Vagina (tissue), 2 donors: ENCODE results near the gene CELA2B. TPM values are rescaled to one million over a fixed set of nuclear protein-coding genes. Genes with fewer than 3 reads are reported as not detected.
"Not testable (repeated sequence)": the region's sequence is repeated elsewhere in the genome, so short reads cannot be mapped to it uniquely, and the experiment has no call there.

ENCODE experiments used
- DNase-seq, 2 donors: peaks; one replicate each; pipeline ENCODE4 v3.0.0-alpha.2; 2017; ENCODE audit errors: extremely low spot score in 2 of 2
- H3K27ac ChIP-seq: fragments of 200-600 bp; sonication (generic); one replicate; pipeline ENCODE4 v1.5.1; 2019
- H3K27me3 ChIP-seq: fragments of 200-600 bp; sonication (generic); one replicate; pipeline ENCODE4 v1.5.1; 2019
- H3K36me3 ChIP-seq, 2 donors: fragments of 200-600 bp; sonication (generic); one replicate each; pipeline ENCODE4 v1.5.1; 2017 to 2019
- H3K4me1 ChIP-seq: fragments of 200-600 bp; sonication (generic); one replicate; pipeline ENCODE4 v1.5.1; 2019
- H3K4me3 ChIP-seq, 2 donors: fragments of 200-600 bp; sonication (generic); 1 replicate in 1 of 2; 2 replicates in 1 of 2; pipeline ENCODE4 v1.5.1; 2016 to 2019
- H3K9me3 ChIP-seq: fragments of 200-600 bp; sonication (generic); one replicate; pipeline ENCODE4 v1.5.1; 2019
- POLR2A ChIP-seq, 2 donors: fragments of 450-650 bp; IDR thresholded peaks; one replicate each; pipeline ENCODE4 v1.6.1; 2017; ENCODE audit warnings: antibody characterized with exemption in 2 of 2, mild to moderate bottlenecking in 2 of 2, moderate library complexity in 2 of 2
- POLR2AphosphoS5 ChIP-seq, 2 donors: sonication (generic); formaldehyde crosslinking; IDR thresholded peaks; one replicate each; pipeline ENCODE4 v1.9.0; 2017; ENCODE audit warnings: antibody characterized with exemption in 2 of 2, mild to moderate bottlenecking in 2 of 2, low read depth in 1 of 2; ENCODE audit not compliant: insufficient read depth in 1 of 2
- intact Hi-C: fragments of 100-400 bp; cut with DNase I; formaldehyde crosslinking; loops from one replicate; pipeline ENCODE4 v1.15.1; 2023
- total RNA-seq: library from RNA; depleted of rRNA; stranded (reverse); fragments of >200 nt; gene quantifications from one replicate; pipeline ENCODE4 v1.2.3, GENCODE V29; 2016
- TF ChIP-seq, protein P1 (sequence below), 3 experiments: fragments of 450-650 bp in 2 of 3; fragments of 200-600 bp in 1 of 3; sonication (generic) in 1 of 3; IDR thresholded peaks; one replicate each; pipeline ENCODE4 v1.5.1; 2017 to 2019; ENCODE audit warnings: antibody characterized with exemption in 3 of 3, mild to moderate bottlenecking in 2 of 3, moderate library complexity in 2 of 3

Gene CELA2B
- total RNA-seq, 1 donor from 2014 or later = not detected

DNA sequence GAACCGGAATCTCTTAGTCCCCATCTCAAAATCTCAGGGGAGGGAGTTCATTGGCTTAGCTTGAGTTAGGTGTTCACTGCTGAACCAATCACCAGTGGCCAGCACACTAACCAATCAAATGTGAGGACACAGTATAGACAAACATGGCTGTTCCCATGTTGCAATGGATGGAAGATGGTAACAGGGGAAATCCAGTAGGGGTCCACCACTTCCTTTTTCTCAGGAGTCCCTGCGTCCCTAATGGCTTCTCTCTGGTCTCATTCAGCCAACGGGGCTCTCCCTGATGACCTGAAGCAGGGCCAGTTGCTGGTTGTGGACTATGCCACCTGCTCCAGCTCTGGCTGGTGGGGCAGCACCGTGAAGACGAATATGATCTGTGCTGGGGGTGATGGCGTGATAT, 9.7 kb downstream of the CELA2B start:
- DNase-seq = no peak
- intact Hi-C loops = loop anchor here (5.0 kb wide), 1 partner anchor 1913 kb away; no protein-coding TSS in a partner anchor
- no peaks in the 10 kb centered on the region for H3K36me3 ChIP-seq
- no peak overlapping the region for H3K4me3 ChIP-seq
- H3K27ac ChIP-seq = no peak overlapping the region
- no peaks in the 10 kb centered on the region for H3K4me1 ChIP-seq
- no peak for TF ChIP-seq POLR2AphosphoS5 (IDR thresholded peaks at IDR 0.05; ENCODE audit: insufficient read depth in 1 of 2, low read depth in 1 of 2)
- TF ChIP-seq, protein P1, sequence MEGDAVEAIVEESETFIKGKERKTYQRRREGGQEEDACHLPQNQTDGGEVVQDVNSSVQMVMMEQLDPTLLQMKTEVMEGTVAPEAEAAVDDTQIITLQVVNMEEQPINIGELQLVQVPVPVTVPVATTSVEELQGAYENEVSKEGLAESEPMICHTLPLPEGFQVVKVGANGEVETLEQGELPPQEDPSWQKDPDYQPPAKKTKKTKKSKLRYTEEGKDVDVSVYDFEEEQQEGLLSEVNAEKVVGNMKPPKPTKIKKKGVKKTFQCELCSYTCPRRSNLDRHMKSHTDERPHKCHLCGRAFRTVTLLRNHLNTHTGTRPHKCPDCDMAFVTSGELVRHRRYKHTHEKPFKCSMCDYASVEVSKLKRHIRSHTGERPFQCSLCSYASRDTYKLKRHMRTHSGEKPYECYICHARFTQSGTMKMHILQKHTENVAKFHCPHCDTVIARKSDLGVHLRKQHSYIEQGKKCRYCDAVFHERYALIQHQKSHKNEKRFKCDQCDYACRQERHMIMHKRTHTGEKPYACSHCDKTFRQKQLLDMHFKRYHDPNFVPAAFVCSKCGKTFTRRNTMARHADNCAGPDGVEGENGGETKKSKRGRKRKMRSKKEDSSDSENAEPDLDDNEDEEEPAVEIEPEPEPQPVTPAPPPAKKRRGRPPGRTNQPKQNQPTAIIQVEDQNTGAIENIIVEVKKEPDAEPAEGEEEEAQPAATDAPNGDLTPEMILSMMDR (IDR thresholded peaks at IDR 0.05) = no peak
- no peaks in the 10 kb centered on the region for H3K9me3 ChIP-seq
- H3K27me3 ChIP-seq = no peaks in the 10 kb centered on the region

DNA sequence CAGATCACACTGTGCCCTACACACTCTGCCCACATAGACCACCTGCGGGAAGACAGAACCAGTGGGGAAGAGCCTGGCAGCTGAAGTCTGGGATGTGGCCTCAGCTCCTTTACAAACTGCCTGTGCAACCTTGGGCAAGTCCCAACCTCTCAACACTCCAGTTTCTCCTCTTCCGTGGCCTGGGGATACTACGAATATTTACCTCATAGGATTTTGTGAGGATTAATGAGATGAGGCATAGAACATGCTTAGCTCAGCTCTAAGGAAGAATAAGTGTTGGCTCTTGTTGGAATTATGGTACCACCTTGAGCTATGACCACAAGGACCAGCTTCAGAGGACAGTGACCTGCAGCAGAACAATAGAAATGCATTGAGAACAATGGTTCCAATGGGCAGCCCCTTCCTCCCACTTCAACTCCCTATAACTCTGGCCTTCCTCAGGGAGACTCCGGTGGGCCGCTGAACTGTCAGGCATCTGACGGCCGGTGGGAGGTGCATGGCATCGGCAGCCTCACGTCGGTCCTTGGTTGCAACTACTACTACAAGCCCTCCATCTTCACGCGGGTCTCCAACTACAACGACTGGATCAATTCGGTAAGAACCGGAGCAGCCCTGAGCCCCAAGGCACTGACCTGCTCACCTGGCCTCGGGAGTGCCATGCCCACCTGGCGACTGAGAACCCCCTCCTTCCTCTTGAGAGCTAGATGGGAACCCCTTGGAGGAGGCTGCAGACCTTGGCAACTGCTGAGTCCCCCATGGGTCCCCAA, 11.1 kb downstream of the CELA2B start:
- not testable (repeated sequence) for H3K27me3 ChIP-seq, H3K9me3 ChIP-seq, H3K4me1 ChIP-seq, H3K27ac ChIP-seq, H3K4me3 ChIP-seq, H3K36me3 ChIP-seq, DNase-seq
- intact Hi-C loops = loop anchor here (5.0 kb wide), 1 partner anchor 1915 kb away; no protein-coding TSS in a partner anchor
- TF ChIP-seq POLR2AphosphoS5 (IDR thresholded peaks at IDR 0.05; ENCODE audit: insufficient read depth in 1 of 2, low read depth in 1 of 2) = peak in 1 of 2 donors; percentile 17

DNA sequence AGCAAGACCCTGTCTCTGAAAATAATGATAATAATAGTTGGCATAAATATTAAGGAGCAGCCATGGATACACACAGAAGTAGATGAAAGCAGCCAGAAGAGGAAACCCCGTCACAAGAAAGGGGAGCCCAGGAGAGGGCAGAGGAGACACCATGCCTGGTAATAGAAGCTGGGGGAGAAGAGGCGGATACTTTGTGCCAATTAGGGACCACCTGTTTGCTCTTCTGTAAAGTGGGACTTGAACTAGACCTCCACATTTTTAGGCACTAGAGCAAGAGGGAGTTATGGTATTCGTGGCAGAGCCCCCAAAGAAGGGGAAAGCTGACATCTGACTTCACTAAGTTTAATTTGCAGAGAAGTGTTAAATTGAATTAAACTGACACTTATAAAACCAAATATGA, 12.5 kb downstream of the CELA2B start:
- Histone ChIP-seq H3K36me3 (no peaks in the 10 kb centered on the region), H3K9me3 (no peaks in the 10 kb centered on the region), H3K27ac (no peak overlapping the region), H3K27me3 (no peaks in the 10 kb centered on the region), H3K4me1 (no peaks in the 10 kb centered on the region), H3K4me3 (no peak overlapping the region)
- TF ChIP-seq POLR2A (IDR thresholded peaks at IDR 0.05) (no peak), POLR2AphosphoS5 (IDR thresholded peaks at IDR 0.05; ENCODE audit: insufficient read depth in 1 of 2, low read depth in 1 of 2) (no peak)
- TF ChIP-seq, protein P1 (IDR thresholded peaks at IDR 0.05) = no peak
- intact Hi-C loops = loop anchor here (5.0 kb wide), 1 partner anchor 1916 kb away; no protein-coding TSS in a partner anchor
- no peak for DNase-seq

DNA sequence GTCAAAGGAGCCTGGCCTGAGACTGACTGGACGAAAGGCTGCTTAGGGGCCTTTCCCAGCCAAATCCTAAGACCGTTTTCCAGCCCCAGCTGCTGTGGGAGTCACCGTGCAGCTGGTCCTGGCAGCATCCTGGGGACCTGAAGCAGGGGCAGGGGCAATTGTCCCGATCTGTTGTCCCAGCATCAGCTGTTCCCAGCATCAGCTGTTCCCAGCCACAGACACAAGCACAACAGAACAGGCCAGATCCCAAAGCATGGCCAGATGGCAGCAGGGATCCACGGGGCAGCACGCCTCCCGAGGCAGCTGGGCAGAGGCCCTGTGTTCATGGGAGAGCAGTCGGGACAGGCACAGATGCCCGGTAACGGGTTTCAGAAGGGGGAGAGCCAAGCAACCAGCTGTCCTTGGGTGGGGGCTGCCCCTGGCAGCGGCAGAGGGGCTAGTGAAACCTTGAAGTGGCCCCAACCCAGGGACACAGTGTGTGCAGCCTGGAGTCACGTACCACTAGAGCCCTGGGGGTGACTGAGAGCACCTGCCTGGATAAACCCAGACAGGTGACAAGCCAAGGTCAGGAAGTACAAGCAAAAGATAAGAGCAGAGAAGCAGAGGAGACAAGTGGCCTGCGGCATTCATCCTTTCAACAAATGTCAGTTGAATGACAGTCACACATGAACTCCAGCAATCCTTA, 13.3 kb downstream of the CELA2B start:
- DNase-seq = no peak
- H3K4me1 ChIP-seq = no peaks in the 10 kb centered on the region
- intact Hi-C loops = loop anchor here (5.0 kb wide), 1 partner anchor 1917 kb away; no protein-coding TSS in a partner anchor
- H3K36me3 ChIP-seq = peaks cover 0 to 7% of the 10 kb centered on the region in 2 donors
- no peak overlapping the region for H3K4me3 ChIP-seq
- no peaks in the 10 kb centered on the region for H3K27me3 ChIP-seq
- H3K9me3 ChIP-seq = no peaks in the 10 kb centered on the region
- no peak overlapping the region for H3K27ac ChIP-seq
- TF ChIP-seq POLR2A (IDR thresholded peaks at IDR 0.05) = no peak
- TF ChIP-seq, protein P1 (IDR thresholded peaks at IDR 0.05) = no peak
- no peak for TF ChIP-seq POLR2AphosphoS5 (IDR thresholded peaks at IDR 0.05; ENCODE audit: insufficient read depth in 1 of 2, low read depth in 1 of 2)

DNA sequence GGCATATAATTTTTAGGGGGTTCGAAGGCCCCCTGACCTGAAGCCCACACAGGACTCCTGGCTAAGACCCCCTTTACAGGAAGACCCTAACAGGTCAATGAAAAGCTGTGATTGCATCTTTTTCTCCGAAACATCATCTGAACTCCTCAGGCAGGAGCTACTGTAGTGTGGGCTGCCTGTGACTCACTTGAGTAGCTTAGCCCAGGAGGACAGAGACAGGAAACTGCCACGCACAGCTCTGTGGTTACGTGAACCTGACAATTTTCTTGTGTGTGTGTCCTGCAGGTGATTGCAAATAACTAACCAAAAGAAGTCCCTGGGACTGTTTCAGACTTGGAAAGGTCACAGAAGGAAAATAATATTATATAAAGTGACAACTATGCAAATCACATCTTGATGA, 15.1 kb downstream of the CELA2B start:
- H3K4me1 ChIP-seq, H3K9me3 ChIP-seq, H3K4me3 ChIP-seq, intact Hi-C loops, H3K27ac ChIP-seq, H3K27me3 ChIP-seq, DNase-seq: not testable (repeated sequence)
- H3K36me3 ChIP-seq = peaks cover 0 to 14% of the 10 kb centered on the region in 2 donors

DNA sequence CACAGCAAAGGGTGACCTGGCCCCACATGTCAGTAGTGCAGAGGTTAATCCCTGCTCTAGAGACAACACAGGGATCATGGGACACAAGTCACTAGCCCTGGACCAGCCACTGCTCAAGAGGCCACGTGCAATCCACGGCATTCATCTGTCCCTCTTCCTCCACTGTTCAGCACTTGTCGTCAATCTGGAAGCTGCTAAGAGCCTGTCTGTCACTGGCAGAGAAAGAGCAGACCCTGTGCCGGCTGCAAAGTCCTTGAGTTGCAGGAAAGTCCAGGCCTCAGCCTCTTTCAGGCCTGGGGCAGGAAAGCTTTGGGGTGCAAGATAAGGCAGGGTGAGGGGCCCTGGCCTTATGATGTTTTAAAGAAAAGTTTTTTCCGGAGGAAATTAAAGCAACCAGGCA, 16.7 kb downstream of the CELA2B start:
- Histone ChIP-seq H3K36me3 (peaks cover 0 to 14% of the 10 kb centered on the region in 2 donors), H3K27ac (no peak overlapping the region), H3K4me1 (no peaks in the 10 kb centered on the region), H3K4me3 (no peak overlapping the region), H3K9me3 (no peaks in the 10 kb centered on the region), H3K27me3 (no peaks in the 10 kb centered on the region)
- TF ChIP-seq POLR2A (IDR thresholded peaks at IDR 0.05) = no peak
- no peak for TF ChIP-seq POLR2AphosphoS5 (IDR thresholded peaks at IDR 0.05; ENCODE audit: insufficient read depth in 1 of 2, low read depth in 1 of 2)
- TF ChIP-seq, protein P1 (IDR thresholded peaks at IDR 0.05) = no peak
- intact Hi-C loops = no loop called here
- no peak for DNase-seq
